NCI-H2196 treated with DMSO at 0.1 percent for 48 hours (cell line): ENCODE results near the gene RASD1.
"Not testable (repeated sequence)": the region's sequence is repeated elsewhere in the genome, so short reads cannot be mapped to it uniquely, and the experiment has no call there.

Source experiments
- DNase-seq: peaks from one replicate; lab custom pipeline; 2025; ENCODE audit not compliant: unreplicated experiment; lab: John Stamatoyannopoulos, UW

RASD1 gene

GRCh38 chr17:17472333-17472920 is 23.8 kb downstream of the RASD1 start:
- DNase-seq = no peak

- DNase-seq = no peak
These were observed 26.2 kb downstream of the RASD1 start for GRCh38 chr17:17469996-17470395.

- no peak for DNase-seq
These were observed 26.8 kb downstream of the RASD1 start for GRCh38 chr17:17469358-17469757.

GRCh38 chr17:17468217-17469010 is 27.8 kb downstream of the RASD1 start:
- DNase-seq = no peak

GRCh38 chr17:17467720-17468119 is 28.5 kb downstream of the RASD1 start:
- DNase-seq = no peak

- no peak for DNase-seq
These were observed 29.2 kb downstream of the RASD1 start for GRCh38 chr17:17467016-17467415.

GRCh38 chr17:17466511-17466910 is 29.7 kb downstream of the RASD1 start:
- no peak for DNase-seq

GRCh38 chr17:17465878-17466277 is 30.3 kb downstream of the RASD1 start:
- not testable (repeated sequence) for DNase-seq

- no peak for DNase-seq
These were observed 32.4 kb downstream of the RASD1 start for GRCh38 chr17:17463821-17464220.

- no peak for DNase-seq
These were observed 34.0 kb downstream of the RASD1 start for GRCh38 chr17:17462048-17462824.

- DNase-seq = no peak
These were observed 36.2 kb downstream of the RASD1 start for GRCh38 chr17:17460038-17460437.

GRCh38 chr17:17457680-17458079 is 38.5 kb downstream of the RASD1 start:
- DNase-seq = no peak

GRCh38 chr17:17456251-17456650 is 39.9 kb downstream of the RASD1 start:
- DNase-seq = no peak

- DNase-seq = no peak
These were observed 41.0 kb downstream of the RASD1 start for GRCh38 chr17:17455173-17455572.

- DNase-seq = not testable (repeated sequence)
These were observed 41.5 kb downstream of the RASD1 start for GRCh38 chr17:17454700-17455099.

- no peak for DNase-seq
These were observed 41.9 kb downstream of the RASD1 start for GRCh38 chr17:17454276-17454675.

- DNase-seq = no peak
These were observed 43.1 kb downstream of the RASD1 start for GRCh38 chr17:17453088-17453487.

GRCh38 chr17:17448723-17449122 is 47.5 kb downstream of the RASD1 start:
- DNase-seq = no peak

- no peak for DNase-seq
These were observed 48.1 kb downstream of the RASD1 start for GRCh38 chr17:17448076-17448475.

- DNase-seq = no peak
These were observed 48.9 kb downstream of the RASD1 start for GRCh38 chr17:17447264-17447663.

GRCh38 chr17:17446666-17447155 is 49.5 kb downstream of the RASD1 start:
- no peak for DNase-seq
